Parathyroid adenoma (tissue), 2 donors: ENCODE data around the gene RAB3B.

Experiments
- H2AFZ ChIP-seq: fragments of 300-600 bp; sonication (generic); one replicate; pipeline ENCODE4 v1.7.0; 2017; ENCODE audit warnings: antibody characterized with exemption, mild to moderate bottlenecking
- H3K27ac ChIP-seq: fragments of 300-600 bp; sonication (generic); one replicate; pipeline ENCODE4 v1.7.0; 2017
- H3K27me3 ChIP-seq: fragments of 300-600 bp; sonication (generic); one replicate; pipeline ENCODE4 v1.7.0; 2017; ENCODE audit warnings: low read length; ENCODE audit not compliant: control insufficient read depth, insufficient read depth
- H3K36me3 ChIP-seq: fragments of 300-600 bp; sonication (generic); one replicate; pipeline ENCODE4 v1.7.0; 2017; ENCODE audit warnings: low read length; ENCODE audit not compliant: control insufficient read depth, insufficient read depth
- H3K4me1 ChIP-seq: fragments of 300-600 bp; sonication (generic); one replicate; pipeline ENCODE4 v1.7.0; 2017; ENCODE audit warnings: control low read depth
- H3K4me2 ChIP-seq: fragments of 300-600 bp; sonication (generic); one replicate; pipeline ENCODE4 v1.7.0; 2017; ENCODE audit warnings: low read length
- H3K4me3 ChIP-seq: fragments of 300-600 bp; sonication (generic); one replicate; pipeline ENCODE4 v1.7.0; 2017; ENCODE audit warnings: low read depth, low read length
- H3K79me2 ChIP-seq: fragments of 300-600 bp; sonication (generic); one replicate; pipeline ENCODE4 v1.7.0; 2017; ENCODE audit warnings: control low read depth
- H3K9ac ChIP-seq: fragments of 300-600 bp; sonication (generic); one replicate; pipeline ENCODE4 v1.7.0; 2017; ENCODE audit warnings: mild to moderate bottlenecking
- H3K9me3 ChIP-seq: fragments of 300-600 bp; sonication (generic); one replicate; pipeline ENCODE4 v1.7.0; 2017; ENCODE audit warnings: low read length; ENCODE audit not compliant: control insufficient read depth
- TF ChIP-seq, protein P1 (sequence below): fragments of 300-600 bp; sonication (generic); IDR thresholded peaks from one replicate; pipeline ENCODE4 v1.7.0; 2017; ENCODE audit warnings: antibody characterized with exemption, mild to moderate bottlenecking
- donor health status: primary hyperparathyroidism.

RAB3B gene

DNA sequence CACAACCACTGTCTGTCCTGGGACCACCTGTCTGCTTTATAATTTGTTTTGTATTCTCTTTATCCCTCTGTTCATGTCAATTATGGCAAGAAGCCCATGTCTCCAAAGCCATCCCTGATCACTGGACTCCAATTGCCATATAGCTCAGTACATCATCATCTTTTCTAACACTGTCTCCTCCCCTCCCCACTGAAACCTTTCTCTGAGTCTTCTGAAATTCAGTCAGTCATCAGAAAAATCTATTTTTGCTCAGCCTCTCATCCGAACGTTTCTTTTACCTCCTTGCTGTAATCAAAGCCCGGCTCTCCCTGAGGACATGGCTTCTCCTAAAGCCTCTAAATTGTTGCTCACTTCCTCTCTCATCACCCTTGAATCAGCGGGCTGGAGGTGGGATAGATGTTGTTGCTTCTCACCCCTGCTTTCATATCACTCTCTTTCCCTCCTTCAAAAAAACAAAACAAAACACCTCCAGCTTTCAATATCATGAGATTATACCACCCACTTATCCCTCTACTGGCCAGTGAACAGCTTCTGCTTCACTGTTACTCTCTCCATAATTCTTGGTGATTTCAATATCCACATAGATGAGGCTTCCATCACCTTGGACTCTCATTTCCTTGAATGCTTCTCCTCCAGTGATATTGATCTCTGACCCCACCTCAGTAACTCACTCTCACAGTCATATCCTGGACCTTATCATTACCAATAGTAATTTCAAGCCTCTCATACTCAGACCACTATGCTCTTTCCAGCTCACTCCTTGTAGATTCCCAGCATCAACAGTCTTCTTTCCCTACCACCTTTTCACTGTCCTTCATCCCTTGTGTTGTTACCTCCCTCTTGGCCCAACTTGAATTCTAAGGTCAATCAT is 27.8 kb downstream of the RAB3B start:
- peaks cover 2% of the 10 kb centered on the region for H3K4me1 ChIP-seq
- H3K27me3 ChIP-seq, result no peaks in the 10 kb centered on the region
- no peak overlapping the region for H3K4me2 ChIP-seq
- H2AFZ ChIP-seq, result no peak overlapping the region
- H3K9ac ChIP-seq, result no peak overlapping the region
- no peaks in the 10 kb centered on the region for H3K36me3 ChIP-seq
- H3K9me3 ChIP-seq, result no peaks in the 10 kb centered on the region
- no peak overlapping the region for H3K4me3 ChIP-seq
- no peak overlapping the region for H3K27ac ChIP-seq
- TF ChIP-seq, protein P1, sequence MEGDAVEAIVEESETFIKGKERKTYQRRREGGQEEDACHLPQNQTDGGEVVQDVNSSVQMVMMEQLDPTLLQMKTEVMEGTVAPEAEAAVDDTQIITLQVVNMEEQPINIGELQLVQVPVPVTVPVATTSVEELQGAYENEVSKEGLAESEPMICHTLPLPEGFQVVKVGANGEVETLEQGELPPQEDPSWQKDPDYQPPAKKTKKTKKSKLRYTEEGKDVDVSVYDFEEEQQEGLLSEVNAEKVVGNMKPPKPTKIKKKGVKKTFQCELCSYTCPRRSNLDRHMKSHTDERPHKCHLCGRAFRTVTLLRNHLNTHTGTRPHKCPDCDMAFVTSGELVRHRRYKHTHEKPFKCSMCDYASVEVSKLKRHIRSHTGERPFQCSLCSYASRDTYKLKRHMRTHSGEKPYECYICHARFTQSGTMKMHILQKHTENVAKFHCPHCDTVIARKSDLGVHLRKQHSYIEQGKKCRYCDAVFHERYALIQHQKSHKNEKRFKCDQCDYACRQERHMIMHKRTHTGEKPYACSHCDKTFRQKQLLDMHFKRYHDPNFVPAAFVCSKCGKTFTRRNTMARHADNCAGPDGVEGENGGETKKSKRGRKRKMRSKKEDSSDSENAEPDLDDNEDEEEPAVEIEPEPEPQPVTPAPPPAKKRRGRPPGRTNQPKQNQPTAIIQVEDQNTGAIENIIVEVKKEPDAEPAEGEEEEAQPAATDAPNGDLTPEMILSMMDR, result no peak
- H3K79me2 ChIP-seq, result no peaks in the 10 kb centered on the region

DNA sequence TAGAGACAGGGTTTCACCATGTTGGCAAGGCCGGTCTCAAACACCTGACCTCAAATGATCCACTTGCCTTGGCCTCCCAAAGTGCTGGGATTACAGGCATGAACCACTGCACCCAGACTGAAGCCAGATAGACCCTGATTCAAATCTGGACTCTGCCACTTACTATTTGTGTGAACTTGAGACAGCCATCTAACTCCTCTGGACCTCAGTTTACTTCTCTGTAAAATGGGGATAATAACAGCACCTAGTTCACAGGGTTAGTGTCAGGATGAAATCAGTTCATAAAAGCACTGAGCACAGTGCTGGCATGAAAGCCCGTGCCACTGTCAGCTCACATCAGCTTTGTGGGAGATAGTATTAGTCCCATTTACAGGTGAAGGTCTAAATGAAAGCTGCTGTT is 28.5 kb downstream of the RAB3B start:
- Histone ChIP-seq H3K36me3 (no peaks in the 10 kb centered on the region), H3K9ac (no peak overlapping the region), H3K4me3 (no peak overlapping the region), H2AFZ (no peak overlapping the region), H3K79me2 (no peaks in the 10 kb centered on the region), H3K27me3 (no peaks in the 10 kb centered on the region), H3K27ac (no peak overlapping the region), H3K4me2 (no peak overlapping the region), H3K9me3 (no peaks in the 10 kb centered on the region), H3K4me1 (peaks cover 2% of the 10 kb centered on the region)
- TF ChIP-seq, protein P1, result no peak

DNA sequence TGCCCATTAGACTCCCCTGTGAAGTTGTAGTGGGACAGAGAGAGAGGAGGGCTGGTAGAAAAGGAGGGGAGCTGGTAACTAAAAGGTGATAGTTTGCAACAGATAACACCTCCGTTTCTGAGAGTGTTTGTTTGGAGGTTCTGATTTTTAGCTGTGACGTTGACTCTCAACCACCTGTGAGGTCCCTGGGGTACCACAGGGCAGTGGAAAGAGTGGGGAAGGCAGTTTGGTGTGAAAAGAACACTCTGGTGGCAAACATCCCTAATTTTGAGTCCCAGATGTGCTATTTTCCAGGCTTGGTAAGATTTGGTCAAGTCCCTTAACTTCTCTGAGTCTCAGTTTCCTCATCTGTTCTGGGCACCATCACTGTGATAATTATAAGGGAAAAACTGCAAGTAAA is 29.3 kb downstream of the RAB3B start:
- H3K9me3 ChIP-seq, result no peaks in the 10 kb centered on the region
- H3K27ac ChIP-seq, result no peak overlapping the region
- H3K36me3 ChIP-seq, result no peaks in the 10 kb centered on the region
- no peaks in the 10 kb centered on the region for H3K27me3 ChIP-seq
- H3K4me3 ChIP-seq, result no peak overlapping the region
- no peaks in the 10 kb centered on the region for H3K79me2 ChIP-seq
- no peaks in the 10 kb centered on the region for H3K4me1 ChIP-seq
- H2AFZ ChIP-seq, result no peak overlapping the region
- no peak overlapping the region for H3K4me2 ChIP-seq
- no peak overlapping the region for H3K9ac ChIP-seq
- TF ChIP-seq, protein P1, result no peak

- Histone ChIP-seq H3K27me3 (no peaks in the 10 kb centered on the region), H3K9me3 (no peaks in the 10 kb centered on the region), H3K36me3 (no peaks in the 10 kb centered on the region), H3K4me2 (no peak overlapping the region), H3K79me2 (no peaks in the 10 kb centered on the region), H3K4me3 (no peak overlapping the region), H3K27ac (no peak overlapping the region), H3K9ac (no peak overlapping the region), H2AFZ (no peak overlapping the region), H3K4me1 (no peaks in the 10 kb centered on the region)
- TF ChIP-seq, protein P1, result no peak
Observed at GRCh38 chr1:51960262-51960661, 30.2 kb downstream of the RAB3B start.

DNA sequence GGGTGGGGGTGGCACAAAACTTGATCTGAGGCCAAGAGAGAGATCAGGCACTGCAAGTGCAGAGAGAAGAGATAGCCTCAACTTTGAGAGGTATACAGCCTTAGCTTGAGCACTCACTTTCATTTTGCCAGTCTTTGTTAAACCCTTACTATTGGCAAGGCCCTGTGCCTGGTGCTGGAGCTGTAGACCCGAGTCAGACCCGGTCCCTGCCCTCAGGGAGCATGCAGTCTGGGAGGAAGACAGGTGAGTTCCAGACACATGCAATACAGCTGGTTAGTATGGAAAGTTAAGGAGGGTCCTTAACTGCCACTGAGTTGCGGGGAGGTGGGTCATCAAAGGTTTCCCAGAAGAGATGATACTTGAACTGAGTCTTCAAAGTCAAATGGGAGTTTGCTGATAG is 31.7 kb downstream of the RAB3B start:
- Histone ChIP-seq H3K9me3 (no peaks in the 10 kb centered on the region), H3K79me2 (no peaks in the 10 kb centered on the region), H3K36me3 (no peaks in the 10 kb centered on the region), H3K4me1 (no peaks in the 10 kb centered on the region), H3K27me3 (no peaks in the 10 kb centered on the region), H2AFZ (no peak overlapping the region), H3K4me3 (no peak overlapping the region), H3K9ac (no peak overlapping the region), H3K27ac (no peak overlapping the region), H3K4me2 (no peak overlapping the region)
- TF ChIP-seq, protein P1, result no peak
